Neural crest cell (in vitro differentiated cells): Measurements from ENCODE around the gene VASH1. TPM values are rescaled to one million over a fixed set of nuclear protein-coding genes. Genes with fewer than 3 reads are reported as not detected.
A peak's percentile ranks its signal among the peaks of the same experiment; 100 is the strongest.
"Not testable (repeated sequence)": the region's sequence is repeated elsewhere in the genome, so short reads cannot be mapped to it uniquely, and the experiment has no call there.

ENCODE experiments used
- DNase-seq: peaks from one replicate; pipeline ENCODE4 v3.0.0; 2021; ENCODE audit warnings: low read depth, mixed read lengths, low spot score
- H3K27ac Mint-ChIP-seq: one replicate; pipeline ENCODE4 v1.8.0; 2021; ENCODE audit warnings: mild to moderate bottlenecking, mixed read lengths; ENCODE audit not compliant: unreplicated experiment
- H3K27me3 Mint-ChIP-seq: 2 replicates; pipeline ENCODE4 v1.8.0; 2021; ENCODE audit warnings: low read depth, mild to moderate bottlenecking, mixed read lengths
- H3K36me3 Mint-ChIP-seq: 2 replicates; pipeline ENCODE4 v1.8.0; 2021; ENCODE audit warnings: low read depth, mild to moderate bottlenecking, mixed read lengths
- H3K4me1 Mint-ChIP-seq: 2 replicates; pipeline ENCODE4 v1.8.0; 2021; ENCODE audit warnings: mixed read lengths
- H3K4me3 Mint-ChIP-seq: one replicate; pipeline ENCODE4 v1.8.0; 2021; ENCODE audit warnings: mild to moderate bottlenecking, mixed read lengths
- H3K9me3 Mint-ChIP-seq: 2 replicates; pipeline ENCODE4 v1.8.0; 2021; ENCODE audit warnings: mixed read lengths
- total RNA-seq: library from RNA; stranded (reverse); gene quantifications from 2 replicates; pipeline ENCODE4 v1.2.1, GENCODE V29; 2021
- TF ChIP-seq, protein P1 (sequence below): fragments of 200-600 bp; sonication (generic); conservative IDR thresholded peaks from 2 replicates; pipeline ENCODE4 v1.5.0; 2021; ENCODE audit warnings: antibody characterized with exemption, mild to moderate bottlenecking

The VASH1 gene
- total RNA-seq, 1 donor from 2014 or later, result 72.0 TPM

DNA sequence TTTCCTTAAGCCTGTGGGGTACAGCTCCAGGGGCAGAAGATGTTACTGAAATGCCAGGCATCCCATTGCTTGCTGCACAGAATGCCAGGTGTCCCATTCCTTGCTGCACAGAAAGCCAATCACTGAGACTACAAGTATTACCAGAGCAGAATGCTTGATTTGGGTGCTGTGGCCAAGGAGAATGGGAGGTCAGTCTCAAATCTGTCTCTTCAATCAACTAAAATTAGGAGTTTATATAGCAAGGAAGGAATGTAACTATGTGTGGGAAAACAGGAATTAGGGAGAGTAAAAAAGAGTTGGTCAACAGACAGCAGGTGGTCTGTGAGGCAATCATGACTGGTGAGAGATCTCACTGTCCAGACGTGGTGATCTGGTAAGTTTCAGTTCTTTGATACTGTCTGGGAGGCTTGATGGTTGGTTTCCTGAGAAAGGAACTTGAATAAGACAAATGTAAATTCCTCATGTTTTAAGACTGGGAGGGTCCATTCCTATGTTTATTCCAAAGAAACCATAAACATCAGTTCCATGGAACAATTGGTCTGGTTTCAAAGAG is 31.2 kb upstream of the VASH1 start:
- TF ChIP-seq, protein P1, sequence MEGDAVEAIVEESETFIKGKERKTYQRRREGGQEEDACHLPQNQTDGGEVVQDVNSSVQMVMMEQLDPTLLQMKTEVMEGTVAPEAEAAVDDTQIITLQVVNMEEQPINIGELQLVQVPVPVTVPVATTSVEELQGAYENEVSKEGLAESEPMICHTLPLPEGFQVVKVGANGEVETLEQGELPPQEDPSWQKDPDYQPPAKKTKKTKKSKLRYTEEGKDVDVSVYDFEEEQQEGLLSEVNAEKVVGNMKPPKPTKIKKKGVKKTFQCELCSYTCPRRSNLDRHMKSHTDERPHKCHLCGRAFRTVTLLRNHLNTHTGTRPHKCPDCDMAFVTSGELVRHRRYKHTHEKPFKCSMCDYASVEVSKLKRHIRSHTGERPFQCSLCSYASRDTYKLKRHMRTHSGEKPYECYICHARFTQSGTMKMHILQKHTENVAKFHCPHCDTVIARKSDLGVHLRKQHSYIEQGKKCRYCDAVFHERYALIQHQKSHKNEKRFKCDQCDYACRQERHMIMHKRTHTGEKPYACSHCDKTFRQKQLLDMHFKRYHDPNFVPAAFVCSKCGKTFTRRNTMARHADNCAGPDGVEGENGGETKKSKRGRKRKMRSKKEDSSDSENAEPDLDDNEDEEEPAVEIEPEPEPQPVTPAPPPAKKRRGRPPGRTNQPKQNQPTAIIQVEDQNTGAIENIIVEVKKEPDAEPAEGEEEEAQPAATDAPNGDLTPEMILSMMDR, result no peak
- Mint-ChIP-seq H3K27ac (peak overlapping the region; percentile 2), H3K9me3 (no peaks in the 10 kb centered on the region), H3K27me3 (no peaks in the 10 kb centered on the region), H3K4me3 (no peak overlapping the region), H3K36me3 (no peaks in the 10 kb centered on the region), H3K4me1 (no peaks in the 10 kb centered on the region)
- no peak for DNase-seq

DNA sequence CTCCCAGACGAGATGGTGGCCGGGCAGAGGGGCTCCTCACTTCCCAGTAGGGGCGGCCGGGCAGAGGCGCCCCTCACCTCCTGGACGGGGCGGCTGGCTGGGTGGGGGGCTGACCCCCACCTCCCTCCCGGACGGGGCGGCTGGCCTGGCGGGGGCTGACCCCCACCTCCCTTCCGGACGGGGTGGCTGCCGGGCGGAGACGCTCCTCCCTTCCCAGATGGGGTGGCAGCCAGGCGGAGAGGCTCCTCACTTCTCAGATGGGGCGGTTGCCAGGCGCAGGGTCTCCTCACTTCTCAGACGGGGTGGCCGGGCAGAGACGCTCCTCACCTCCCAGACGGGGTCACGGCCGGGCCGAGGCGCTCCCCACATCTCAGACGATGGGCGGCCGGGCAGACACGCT is 26.8 kb upstream of the VASH1 start:
- not testable (repeated sequence) for DNase-seq, H3K27ac Mint-ChIP-seq, H3K27me3 Mint-ChIP-seq, H3K4me1 Mint-ChIP-seq, H3K4me3 Mint-ChIP-seq
- H3K9me3 Mint-ChIP-seq, result peaks cover 17% of the 10 kb centered on the region
- H3K36me3 Mint-ChIP-seq, result peaks cover 11% of the 10 kb centered on the region

DNA sequence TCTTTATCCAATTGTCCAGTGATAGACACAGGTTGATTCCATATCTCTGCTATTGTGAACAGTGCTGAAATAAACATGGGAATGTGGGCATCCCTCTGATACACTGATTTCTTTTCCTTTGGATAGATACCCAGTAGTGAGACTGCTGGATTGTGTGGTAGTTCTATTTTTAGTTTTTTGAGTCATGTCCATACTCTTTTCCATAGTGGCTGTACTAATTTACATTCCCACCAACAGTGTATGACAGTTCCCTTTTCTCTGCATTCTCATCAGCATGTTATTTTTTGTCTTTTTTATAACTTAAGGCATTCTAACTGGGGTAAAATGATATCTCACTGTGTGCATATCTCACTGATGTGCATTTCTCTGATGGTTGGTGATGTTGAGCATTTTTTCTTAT is 24.8 kb upstream of the VASH1 start:
- H3K9me3 Mint-ChIP-seq, result peaks cover 27% of the 10 kb centered on the region
- H3K36me3 Mint-ChIP-seq, result peaks cover 20% of the 10 kb centered on the region
- TF ChIP-seq, protein P1, result no peak
- H3K27me3 Mint-ChIP-seq, result no peaks in the 10 kb centered on the region
- no peak overlapping the region for H3K4me3 Mint-ChIP-seq
- no peaks in the 10 kb centered on the region for H3K4me1 Mint-ChIP-seq
- no peak for DNase-seq
- no peak overlapping the region for H3K27ac Mint-ChIP-seq

GRCh38 chr14:76741074-76741473 is 20.2 kb upstream of the VASH1 start:
- TF ChIP-seq, protein P1, result no peak
- Mint-ChIP-seq H3K36me3 (peaks cover 35% of the 10 kb centered on the region), H3K27me3 (no peaks in the 10 kb centered on the region), H3K4me1 (no peaks in the 10 kb centered on the region), H3K27ac (no peak overlapping the region), H3K4me3 (no peak overlapping the region), H3K9me3 (peaks cover 36% of the 10 kb centered on the region)
- no peak for DNase-seq

GRCh38 chr14:76742185-76742584 is 19.1 kb upstream of the VASH1 start:
- TF ChIP-seq, protein P1, result no peak

DNA sequence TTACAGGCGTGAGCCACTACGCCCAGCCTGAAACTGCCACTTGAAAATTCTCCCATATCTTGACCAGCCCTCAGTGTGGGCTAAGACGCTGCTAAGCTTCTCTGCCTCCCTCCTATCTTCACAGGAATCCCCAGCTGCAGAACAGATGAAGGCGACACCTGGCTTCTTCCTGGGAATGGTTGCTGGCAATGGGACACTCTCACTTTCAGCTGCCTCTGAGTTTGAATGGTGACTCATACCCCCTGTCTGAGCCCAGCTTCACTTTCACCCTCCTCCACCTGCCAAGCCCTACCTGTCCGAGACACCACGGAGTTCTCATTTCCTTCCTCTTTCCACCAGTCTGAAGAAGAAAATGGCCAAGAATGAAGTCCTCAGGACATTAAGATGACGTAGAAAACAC is 18.3 kb upstream of the VASH1 start:
- DNase-seq, result no peak
- Mint-ChIP-seq H3K27ac (no peak overlapping the region), H3K4me1 (no peaks in the 10 kb centered on the region), H3K36me3 (peaks cover 31% of the 10 kb centered on the region), H3K27me3 (no peaks in the 10 kb centered on the region), H3K4me3 (no peak overlapping the region), H3K9me3 (peaks cover 21% of the 10 kb centered on the region)
- TF ChIP-seq, protein P1, result no peak

More at GRCh38 chr14:76742185-76742584, 19.1 kb upstream of the VASH1 start:
- DNase-seq, result no peak
- Mint-ChIP-seq H3K4me1 (no peaks in the 10 kb centered on the region), H3K9me3 (peaks cover 26% of the 10 kb centered on the region), H3K27me3 (no peaks in the 10 kb centered on the region), H3K27ac (no peak overlapping the region), H3K4me3 (no peak overlapping the region), H3K36me3 (peaks cover 27% of the 10 kb centered on the region)
